HepG2 (cell line): ENCODE data around the gene PRKRIP1. TPM values are rescaled to one million over a fixed set of nuclear protein-coding genes. Genes with fewer than 3 reads are reported as not detected.
A peak's percentile ranks its signal among the peaks of the same experiment; 100 is the strongest.
"Not testable (repeated sequence)": the region's sequence is repeated elsewhere in the genome, so short reads cannot be mapped to it uniquely, and the experiment has no call there.

Experiments
- ATAC-seq: fragments of 200-7000 bp; cut with Tn5 transposase; 3 replicates; pipeline ENCODE4 v1.9.1; 2020; ENCODE audit warnings: mild to moderate bottlenecking, moderate library complexity
- BruUV-seq: library from RNA; stranded (reverse); fragments of 400-500 nt; replicated peaks from 2 replicates; lab custom pipeline; 2021; lab: Mats Ljungman, UMichigan
- CTCF ChIA-PET: fragments of 300-600 bp; formaldehyde crosslinking; extraction: SDS; loops from one replicate; lab custom pipeline; 2021; ENCODE audit warnings: low total read pairs, inconsistent platforms, low intra/inter-chr PET ratio; lab: Yijun Ruan, JAX
- POLR2A ChIA-PET: fragments of 350-600 bp; sonication (Branson Sonifier 250); formaldehyde crosslinking; loops from one replicate; lab custom pipeline; 2020; ENCODE audit warnings: antibody characterized with exemption, inconsistent platforms; lab: Yijun Ruan, JAX
- DNase-seq: peaks from one replicate; pipeline ENCODE4 v3.0.0-alpha.2; 2015; ENCODE audit warnings: low spot score
- FAIRE-seq: peaks from 3 replicates; lab custom pipeline; 2011; peaks lifted over from hg19 to GRCh38; lab: Jason Lieb, UNC
- H2AFZ ChIP-seq: one replicate; pipeline ENCODE4 v1.6.1; 2011; ENCODE audit warnings: low read length, inconsistent platforms
- H3K27ac ChIP-seq: fragments of 300-600 bp; 3 replicates; pipeline ENCODE4 v1.8.0; 2011; ENCODE audit warnings: mixed run types, mild to moderate bottlenecking, mixed read lengths, low read length, inconsistent platforms; ENCODE audit not compliant: insufficient read depth; ENCODE audit errors: extremely low read length
- H3K27me3 ChIP-seq, 2 experiments: fragments of 200-600 bp in 1 of 2; 2 replicates in 1 of 2; 3 replicates in 1 of 2; pipeline versions ENCODE4 v1.6.0 to v1.8.0; 2011; ENCODE audit warnings: low read length in 2 of 2, mild to moderate bottlenecking in 2 of 2, moderate library complexity in 2 of 2, inconsistent platforms in 1 of 2; ENCODE audit not compliant: insufficient read depth in 2 of 2, control insufficient read depth in 1 of 2
- H3K36me3 ChIP-seq, 2 experiments: fragments of 200-600 bp in 1 of 2; replicated peaks in 1 of 2; 2 replicates in 1 of 2; 3 replicates in 1 of 2; pipeline versions ENCODE4 v1.5.1 to v1.8.0; 2011; ENCODE audit warnings: low read length in 2 of 2, inconsistent platforms in 1 of 2; ENCODE audit not compliant: insufficient read depth in 2 of 2, control insufficient read depth in 1 of 2
- H3K4me1 ChIP-seq: 2 replicates; pipeline ENCODE4 v1.5.1; 2012; ENCODE audit warnings: low read length, inconsistent platforms; ENCODE audit not compliant: insufficient read depth
- H3K4me2 ChIP-seq: 2 replicates; pipeline ENCODE4 v1.6.0; 2011; ENCODE audit warnings: low read depth, low read length, inconsistent platforms
- H3K4me3 ChIP-seq, 3 experiments: fragments of 200-600 bp in 1 of 3; sonication (generic), shearing (Covaris generic) in 1 of 3; replicated peaks in 1 of 3; 2 replicates each; pipeline ENCODE4 v1.5.1; 2011 to 2016; ENCODE audit warnings: low read length in 3 of 3, inconsistent platforms in 2 of 3, low read depth in 2 of 3, mild to moderate bottlenecking in 2 of 3, control low read depth in 1 of 3, mixed read lengths in 1 of 3; ENCODE audit not compliant: insufficient read depth in 1 of 3
- H3K79me2 ChIP-seq: one replicate; pipeline ENCODE4 v1.6.1; 2011; ENCODE audit warnings: low read length, inconsistent platforms; ENCODE audit not compliant: insufficient read depth
- H3K9ac ChIP-seq: 2 replicates; pipeline ENCODE4 v1.6.0; 2011; ENCODE audit warnings: mild to moderate bottlenecking, low read depth, low read length, inconsistent platforms; ENCODE audit not compliant: insufficient read depth
- H3K9me3 ChIP-seq: 2 replicates; pipeline ENCODE4 v1.5.1; 2012; ENCODE audit warnings: mild to moderate bottlenecking, low read length
- H4K20me1 ChIP-seq: 2 replicates; pipeline ENCODE4 v1.6.0; 2011; ENCODE audit warnings: inconsistent platforms, mild to moderate bottlenecking, low read length, moderate library complexity; ENCODE audit not compliant: insufficient read depth
- CCDC6 ChIP-seq: sonication (generic); formaldehyde crosslinking; IDR thresholded peaks from 2 replicates; pipeline ENCODE4 v1.8.1; 2022; ENCODE audit warnings: mild to moderate bottlenecking, missing genetic modification reagents, moderate library complexity
- ZNF263 ChIP-seq: sonication (generic); formaldehyde crosslinking; IDR thresholded peaks from 2 replicates; pipeline ENCODE4 v1.4.0; 2020; ENCODE audit warnings: missing genetic modification reagents
- ZNF687 ChIP-seq: sonication (generic); formaldehyde crosslinking; IDR thresholded peaks from 2 replicates; pipeline ENCODE4 v1.5.1; 2020; ENCODE audit warnings: mild to moderate bottlenecking, missing genetic modification reagents, moderate library complexity
- WGBS: methylation state at CpG from one replicate; pipeline ENCODE4 v1.1.6; 2017; ENCODE audit warnings: low lambda C conversion rate; 5-methylcytosine and 5-hydroxymethylcytosine counted together
- in situ Hi-C: cut with HindIII; loops from 2 replicates; pipeline ENCODE4 v1.10.0; 2017; ENCODE audit warnings: low pct_unique_long_range_greater_than_20kb; ENCODE audit not compliant: extremely low pct_ligation_motif_present
- intact Hi-C: fragments of 100-400 bp; cut with micrococcal nuclease; formaldehyde crosslinking; loops from one replicate; pipeline ENCODE4 v1.10.0; 2022; ENCODE audit not compliant: unreplicated experiment
- polyA plus RNA-seq, 8 experiments: library from polyadenylated mRNA; depleted of rRNA in 3 of 8; stranded (reverse) in 7 of 8; unstranded in 1 of 8; fragments of >200 nt; fragmentation: Illumina TruSeq in 4 of 8; extraction: Trizol in 4 of 8; gene quantifications; 2 replicates each; pipeline versions ENCODE4 v1.2.1 to v1.2.3, GENCODE V29; 2011 to 2016; ENCODE audit warnings: low read depth in 4 of 8, missing spikeins in 1 of 8, mixed read lengths in 1 of 8; ENCODE audit not compliant: insufficient read depth in 1 of 8
- total RNA-seq, 5 experiments: library from RNA; depleted of rRNA; stranded (reverse); fragments of >200 nt; fragmentation: Illumina TruSeq; extraction: Trizol; gene quantifications; 2 replicates each; pipeline ENCODE4 v1.2.3, GENCODE V29; 2016; ENCODE audit warnings: low read depth in 1 of 5

Gene PRKRIP1
- total and polyA plus RNA-seq, 2 of the 13 experiments (the other 11 are each of a cell fraction or from before 2014, with no cell fraction given): 13.2 to 16.8 TPM

- TF ChIP-seq ZNF687 (CRISPR knock-in tag): peak; percentile 6; the same call in 1 of the 2 replicates
- TF ChIP-seq ZNF263 (CRISPR knock-in tag): peak; percentile 59
- TF ChIP-seq CCDC6 (CRISPR knock-in tag): 0 out of 2 replicates have a peak, but pooled peaks have one; percentile 12
- ATAC-seq, CTCF ChIA-PET, H3K36me3 ChIP-seq, H3K27me3 ChIP-seq, H3K4me1 ChIP-seq, intact Hi-C loops, H2AFZ ChIP-seq, H3K9me3 ChIP-seq, DNase-seq, H4K20me1 ChIP-seq, FAIRE-seq, in situ Hi-C loops: not testable (repeated sequence)
- Histone ChIP-seq H3K9ac (peak overlapping the region; percentile 84), H3K79me2 (peaks cover 12% of the 10 kb centered on the region), H3K4me3 (peak overlapping the region; percentile 53 to 73 (median 73); a peak in 5 of 6 replicates), H3K27ac (peak overlapping the region; percentile 82), H3K4me2 (peak overlapping the region; percentile 32)
- TSS peak; percentile 50 for BruUV-seq
- WGBS: 0% methylated on average over 8 of the region's 20 CpGs
- POLR2A ChIA-PET: interaction anchor here (1.3 kb wide), 1 partner anchor 31 kb away, joined by 6 read pairs; the partner anchor contains the start of gene PRKRIP1
Measured at GRCh38 chr7:102364394-102364886, 31.7 kb upstream of the PRKRIP1 start.

DNA sequence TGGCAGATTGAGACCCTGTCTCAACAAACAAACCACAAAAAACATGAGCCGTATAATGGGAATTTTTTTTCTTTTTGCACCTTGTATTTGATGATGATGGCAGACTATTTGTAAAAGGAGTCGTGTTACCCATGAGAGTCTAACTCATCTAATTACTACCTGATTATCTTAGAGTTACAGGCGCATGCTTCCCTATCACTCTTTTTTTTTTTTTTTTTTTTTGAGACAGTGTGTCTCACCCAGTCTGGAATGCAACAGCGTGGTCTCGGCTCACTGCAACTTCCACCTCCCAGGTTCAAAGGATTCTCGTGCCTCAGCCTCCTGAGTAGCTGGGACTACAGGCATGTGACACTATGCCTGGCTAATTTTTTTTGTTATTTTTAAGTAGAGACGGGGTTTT, 30.8 kb upstream of the PRKRIP1 start:
- ATAC-seq, H4K20me1 ChIP-seq, H3K4me3 ChIP-seq, H3K27ac ChIP-seq, CTCF ChIA-PET, H3K9ac ChIP-seq, H3K27me3 ChIP-seq, H3K36me3 ChIP-seq, H2AFZ ChIP-seq, H3K4me1 ChIP-seq, DNase-seq, POLR2A ChIA-PET, FAIRE-seq, BruUV-seq, in situ Hi-C loops, intact Hi-C loops, H3K9me3 ChIP-seq: not testable (repeated sequence)
- 54% methylated on average over 6 of the region's 7 CpGs for WGBS
- peaks cover 18% of the 10 kb centered on the region for H3K79me2 ChIP-seq
- H3K4me2 ChIP-seq: peak overlapping the region; percentile 36; the same call in 1 of the 2 replicates
